GM10248 (cell line): Measurements from ENCODE around the gene MRGPRD.

Experiments
- CTCF ChIA-PET: fragments of 300-600 bp; sonication (Branson Sonifier 250); formaldehyde crosslinking; extraction: SDS; loops from one replicate; lab custom pipeline; 2021; ENCODE audit warnings: antibody characterized with exemption; lab: Yijun Ruan, JAX
- POLR2A ChIA-PET: fragments of 350-650 bp; sonication (Branson Sonifier 250); formaldehyde crosslinking; extraction: SDS; loops from one replicate; lab custom pipeline; 2020; ENCODE audit warnings: antibody characterized with exemption; lab: Yijun Ruan, JAX
- DNase-seq: peaks from one replicate; pipeline ENCODE4 v3.0.0; 2012; ENCODE audit errors: extremely low spot score
- CTCF ChIP-seq: IDR thresholded peaks from 2 replicates; pipeline ENCODE4 v1.5.1; 2012; ENCODE audit warnings: mild to moderate bottlenecking, low read depth; ENCODE audit errors: extremely low read depth, missing control alignments, control extremely low read depth

MRGPRD gene

GRCh38 chr11:68988491-68988890, 7.7 kb upstream of the MRGPRD start:
- ChIA-PET CTCF (interaction anchor here (1.2 to 1.6 kb wide), 2 partner anchors 9 kb away, joined by 3 to 9 read pairs; no protein-coding TSS in a partner anchor), POLR2A (no interaction called here)
- no peak for DNase-seq
- TF ChIP-seq CTCF, result no peak

DNA sequence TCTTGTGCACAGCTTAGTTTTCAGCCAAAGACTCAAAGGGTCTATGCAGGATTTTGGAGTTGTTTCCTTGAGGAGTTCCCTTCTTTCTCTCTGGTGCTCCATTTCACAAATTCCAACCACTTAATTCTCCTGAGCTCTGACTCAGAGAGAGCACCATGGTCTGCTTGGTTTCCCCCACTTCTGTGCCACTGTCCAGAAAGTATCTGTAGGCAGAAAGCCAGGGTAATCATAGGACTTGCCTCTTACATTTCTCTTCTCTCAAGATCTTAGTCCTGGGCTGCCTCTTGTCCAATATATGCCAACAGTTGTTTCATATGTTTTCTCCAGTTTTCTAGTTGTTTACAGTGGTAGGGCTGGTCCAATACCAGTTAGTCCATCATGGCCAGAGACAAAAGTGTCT, 6.4 kb upstream of the MRGPRD start:
- ChIA-PET POLR2A (no interaction called here), CTCF (no interaction called here)
- DNase-seq, result no peak
- TF ChIP-seq CTCF, result no peak

GRCh38 chr11:68983801-68984200, 3.0 kb upstream of the MRGPRD start:
- DNase-seq, result no peak
- ChIA-PET CTCF (no interaction called here), POLR2A (no interaction called here)
- TF ChIP-seq CTCF, result no peak

- ChIA-PET POLR2A (no interaction called here), CTCF (no interaction called here)
- DNase-seq, result no peak
- TF ChIP-seq CTCF, result no peak
These were observed 1.3 kb upstream of the MRGPRD start for GRCh38 chr11:68982134-68982533.

DNA sequence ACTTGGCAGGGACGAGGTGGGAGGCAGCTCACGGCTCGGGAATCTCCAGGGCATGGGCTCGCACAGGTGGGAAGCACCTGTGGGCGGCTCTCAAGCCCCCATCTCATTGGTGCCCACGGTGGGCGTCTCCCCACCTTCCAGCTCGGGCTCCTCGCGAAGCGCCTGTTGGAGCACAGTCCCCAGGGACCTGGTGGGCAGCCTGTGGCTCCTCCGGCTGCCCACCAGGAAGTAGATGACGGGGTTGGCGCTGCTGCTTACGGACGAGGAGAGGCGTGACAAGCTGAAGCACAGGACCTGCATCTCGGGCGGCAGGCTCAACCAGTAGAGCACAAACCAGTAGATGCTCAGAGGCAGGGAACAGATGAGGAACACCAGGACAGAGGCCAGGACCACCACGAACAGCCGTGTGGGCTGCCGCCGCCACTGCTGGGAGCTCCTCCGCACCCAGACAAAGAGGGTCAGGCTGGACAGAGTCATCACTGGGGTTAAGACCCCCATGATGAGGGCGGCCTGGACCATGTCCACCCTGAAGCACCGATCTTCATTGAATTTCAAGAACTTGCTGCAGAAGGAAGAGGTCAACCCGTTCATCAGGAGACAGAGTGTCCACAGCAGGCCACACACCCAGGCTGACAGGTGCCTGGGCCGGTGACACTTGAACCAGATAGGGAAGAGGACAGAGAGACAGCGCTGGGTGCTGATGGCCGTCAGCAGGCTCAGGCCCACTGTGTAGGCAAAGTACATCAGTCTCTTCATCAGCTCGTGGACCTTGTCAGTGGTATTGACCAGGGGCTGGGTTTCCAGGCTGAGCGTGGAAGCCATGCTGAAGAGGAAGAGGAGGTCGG, 633 bp downstream of the MRGPRD start:
- DNase-seq, result no peak
- CTCF ChIA-PET, result interaction anchor here (2.2 kb wide), 1 partner anchor 9 kb away, joined by 9 read pairs; no protein-coding TSS in a partner anchor
- POLR2A ChIA-PET, result no interaction called here
- no peak for TF ChIP-seq CTCF

DNA sequence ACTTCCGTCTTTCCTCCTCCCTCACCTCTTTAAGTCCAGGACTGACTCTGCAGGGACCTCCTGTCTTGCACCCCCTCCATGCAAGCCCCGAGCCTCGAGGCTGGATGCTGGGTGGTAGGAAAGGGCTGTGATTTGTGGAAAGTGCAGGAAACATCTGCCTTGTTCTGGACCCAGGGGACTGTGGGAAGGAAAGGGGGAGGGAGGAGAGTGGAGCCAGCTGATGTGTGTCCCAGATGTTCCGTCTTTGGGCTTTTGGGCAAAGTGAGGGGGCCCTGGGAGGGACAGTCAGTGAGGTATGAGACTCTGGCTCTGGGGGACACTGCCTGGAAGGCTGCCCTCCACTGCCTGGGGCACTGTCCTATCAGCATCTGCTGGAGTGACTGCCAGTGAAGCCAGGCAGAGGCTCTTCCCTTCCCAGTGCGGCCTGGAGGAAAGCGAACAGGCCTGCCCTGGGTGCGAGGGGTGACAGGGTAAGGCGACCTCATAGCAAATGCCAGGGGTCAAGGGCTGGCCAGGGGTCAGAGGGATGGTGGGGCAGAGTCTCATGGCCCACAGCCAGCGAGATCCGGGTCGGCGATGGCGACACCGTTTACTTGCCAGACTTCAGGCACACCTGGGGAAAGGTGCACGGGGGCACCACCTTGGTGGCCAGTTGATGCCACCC, 1.7 kb downstream of the MRGPRD start:
- ChIA-PET POLR2A (no interaction called here), CTCF (interaction anchor here (2.2 kb wide), 1 partner anchor 10 kb away, joined by 9 read pairs; no protein-coding TSS in a partner anchor)
- TF ChIP-seq CTCF, result no peak
- no peak for DNase-seq
